Testis (tissue), 3 donors: ENCODE results near the gene LRP8. TPM values are rescaled to one million over a fixed set of nuclear protein-coding genes. Genes with fewer than 3 reads are reported as not detected.

ENCODE experiments used
- DNase-seq: peaks from one replicate; pipeline ENCODE4 v3.0.0-alpha.2; 2019
- H3K27ac ChIP-seq, 2 donors: fragments of 200-600 bp; sonication (generic); one replicate each; pipeline ENCODE4 v1.5.1; 2019
- H3K27me3 ChIP-seq: fragments of 200-600 bp; sonication (generic); one replicate; pipeline ENCODE4 v1.5.1; 2019
- H3K36me3 ChIP-seq: fragments of 200-600 bp; sonication (generic); one replicate; pipeline ENCODE4 v1.5.1; 2017; ENCODE audit warnings: low read depth; ENCODE audit errors: missing control alignments
- H3K4me1 ChIP-seq: fragments of 200-600 bp; sonication (generic); one replicate; pipeline ENCODE4 v1.5.1; 2019
- H3K4me3 ChIP-seq, 2 donors: fragments of 200-600 bp; sonication (generic); one replicate each; pipeline ENCODE4 v1.5.1; 2017 to 2019
- H3K9me3 ChIP-seq: fragments of 200-600 bp; sonication (generic); one replicate; pipeline ENCODE4 v1.5.1; 2017
- CTCF ChIP-seq, 3 experiments: fragments of 450-650 bp in 2 of 3; fragments of 200-600 bp in 1 of 3; sonication (generic) in 1 of 3; IDR thresholded peaks; one replicate each; pipeline ENCODE4 v1.5.1; 2016 to 2019; ENCODE audit warnings: antibody characterized with exemption in 3 of 3, mild to moderate bottlenecking in 2 of 3, moderate library complexity in 1 of 3
- POLR2A ChIP-seq: fragments of 450-650 bp; IDR thresholded peaks from one replicate; pipeline ENCODE4 v1.6.1; 2017; ENCODE audit warnings: antibody characterized with exemption, mild to moderate bottlenecking, moderate library complexity
- WGBS, 2 donors: methylation state at CpG; one replicate each; pipeline ENCODE4 v1.1.5; 2018; 5-methylcytosine and 5-hydroxymethylcytosine counted together
- intact Hi-C: fragments of 100-400 bp; cut with DNase I; formaldehyde crosslinking; loops from one replicate; pipeline ENCODE4 v1.15.1; 2023; ENCODE audit warnings: low total_unique reads
- polyA plus RNA-seq: library from polyadenylated mRNA; stranded (reverse); fragments of 350-450 nt; fragmentation: Illumina TruSeq; extraction: RNeasy Lipid Tissue Mini Kit (QIAGEN cat#74804); gene quantifications from one replicate; pipeline ENCODE4 v1.2.3, GENCODE V29; 2014; ENCODE audit warnings: low read depth, low replicate concordance; ENCODE audit not compliant: insufficient read depth
- total RNA-seq, 2 donors: library from RNA; depleted of rRNA; stranded (reverse); fragments of >200 nt; gene quantifications; one replicate each; pipeline ENCODE4 v1.2.3, GENCODE V29; 2016

Gene LRP8
- total and polyA plus RNA-seq, 3 donors from 2014 or later: 64.3 to 253 (median 223) TPM

- Histone ChIP-seq H3K27me3 (no peaks in the 10 kb centered on the region), H3K4me1 (peaks cover 32% of the 10 kb centered on the region), H3K9me3 (no peaks in the 10 kb centered on the region), H3K4me3 (peak overlapping the region; percentile 92 to 97), H3K27ac (peak overlapping the region; percentile 96), H3K36me3 (no peaks in the 10 kb centered on the region)
- no peak for DNase-seq
- TF ChIP-seq CTCF (IDR thresholded peaks at IDR 0.05): no peak
- no peak for TF ChIP-seq POLR2A
- intact Hi-C loops: no loop called here
- 21 to 22% methylated on average over 13 of the region's 13 CpGs for WGBS, 2 donors
These were observed 130.3 kb downstream of the LRP8 start for GRCh38 chr1:53197291-53198200.

DNA sequence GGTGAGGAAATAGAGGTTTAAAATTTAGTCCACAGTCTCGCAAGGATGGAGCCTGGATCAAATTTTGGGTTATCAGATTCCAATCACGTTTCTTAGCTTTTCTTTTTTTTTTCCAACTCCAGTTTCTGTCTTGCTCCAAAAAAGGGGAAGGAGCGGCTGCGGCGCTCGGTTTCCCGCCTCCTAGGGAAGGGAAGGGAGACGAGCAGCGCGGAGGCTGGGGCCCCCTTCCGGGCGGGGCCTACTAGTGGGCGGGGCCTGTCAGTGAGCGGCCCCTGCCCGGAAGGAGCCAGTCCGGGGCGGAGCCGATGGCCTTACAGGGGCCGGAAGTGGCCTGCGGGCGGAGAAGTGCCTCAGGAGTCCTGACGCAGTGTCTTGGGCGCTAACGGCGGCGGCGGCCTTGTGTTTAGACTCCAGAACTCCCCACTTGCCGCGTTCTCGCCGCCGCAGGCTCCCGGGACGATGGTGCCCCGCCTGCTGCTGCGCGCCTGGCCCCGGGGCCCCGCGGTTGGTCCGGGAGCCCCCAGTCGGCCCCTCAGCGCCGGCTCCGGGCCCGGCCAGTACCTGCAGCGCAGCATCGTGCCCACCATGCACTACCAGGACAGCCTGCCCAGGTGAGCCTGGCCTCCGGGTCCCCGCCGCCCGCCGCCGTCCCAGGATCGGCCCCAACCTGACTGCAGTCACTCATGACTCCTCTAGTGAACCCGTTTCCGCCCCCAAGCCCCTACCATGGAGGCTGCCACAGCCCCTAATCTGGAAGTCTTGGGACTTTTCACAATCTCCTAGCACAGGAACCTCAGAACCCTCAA lies 131.2 kb downstream of the LRP8 start, which contains the start of gene CPT2:
Gene CPT2, plus strand, starts transcription at position 340 of the 806 bp plus-strand sequence. Its CDS starts 120 bp downstream, at position 460.
- intact Hi-C loops: no loop called here
- Histone ChIP-seq H3K4me3 (peak within 1 kb of the TSS; percentile 92 to 97), H3K9me3 (no peaks in the 10 kb centered on the region), H3K27ac (peak within 1 kb of the TSS; percentile 96), H3K36me3 (no peaks in the 10 kb centered on the region), H3K27me3 (no peaks in the 10 kb centered on the region), H3K4me1 (peaks cover 32% of the 10 kb centered on the region)
- WGBS, 2 donors: 0% methylated on average over 30 to 57 of the region's 57 CpGs
- peak; percentile 95 for DNase-seq
- TF ChIP-seq POLR2A (peak; percentile 80), CTCF (IDR thresholded peaks at IDR 0.05) (peak in 2 of 3 experiments; percentile 16 to 19)

DNA sequence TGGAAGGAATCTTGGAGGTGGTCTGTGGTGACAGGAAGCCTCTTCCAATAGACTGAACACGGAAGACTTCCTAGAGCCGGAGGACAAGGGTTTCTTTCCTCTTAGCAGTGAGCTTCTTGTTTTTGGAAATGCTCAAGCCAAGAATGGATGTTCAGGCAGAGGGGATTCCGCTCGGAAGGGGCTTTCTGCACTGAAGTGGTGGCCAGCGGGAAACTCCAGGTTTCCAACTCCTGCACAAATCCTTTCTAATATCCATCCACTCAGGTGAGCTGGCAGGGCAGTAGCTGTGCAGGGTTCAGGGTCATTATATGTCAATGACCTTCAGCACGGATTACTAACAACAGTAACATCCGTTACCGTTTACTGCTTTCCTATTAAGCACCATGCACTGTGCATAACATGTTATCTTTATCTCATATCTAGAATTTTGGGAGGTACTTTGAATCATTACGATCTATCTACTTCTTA lies 131.8 kb downstream of the LRP8 start:
- no peak for TF ChIP-seq CTCF (IDR thresholded peaks at IDR 0.05)
- no peak for TF ChIP-seq POLR2A
- H3K27ac ChIP-seq: peak overlapping the region; percentile 96
- peaks cover 32% of the 10 kb centered on the region for H3K4me1 ChIP-seq
- H3K4me3 ChIP-seq: peak overlapping the region; percentile 92 to 97
- 6 to 19% methylated on average over 9 of the region's 9 CpGs for WGBS, 2 donors
- intact Hi-C loops: no loop called here
- no peaks in the 10 kb centered on the region for H3K36me3 ChIP-seq
- no peaks in the 10 kb centered on the region for H3K9me3 ChIP-seq
- no peaks in the 10 kb centered on the region for H3K27me3 ChIP-seq
- DNase-seq: no peak

GRCh38 chr1:53195246-53196016 lies 132.4 kb downstream of the LRP8 start:
- H3K4me1 ChIP-seq: peaks cover 32% of the 10 kb centered on the region
- no peaks in the 10 kb centered on the region for H3K36me3 ChIP-seq
- no peak for TF ChIP-seq POLR2A
- TF ChIP-seq CTCF (IDR thresholded peaks at IDR 0.05): no peak
- H3K27ac ChIP-seq: peak overlapping the region; percentile 96
- H3K4me3 ChIP-seq: peak overlapping the region in 1 of 2 donors; percentile 97
- DNase-seq: peak; percentile 56
- 30 to 34% methylated on average over 11 of the region's 11 CpGs for whole genome bisulfite sequencing, 2 donors
- intact Hi-C loops: no loop called here
- no peaks in the 10 kb centered on the region for H3K9me3 ChIP-seq
- H3K27me3 ChIP-seq: no peaks in the 10 kb centered on the region
